ENCODE results near the gene LLGL1.
"Not testable (repeated sequence)": the region's sequence is repeated elsewhere in the genome, so short reads cannot be mapped to it uniquely, and the experiment has no call there.

Gene LLGL1

GRCh38 chr17:18194804-18195203 lies 30.6 kb upstream of the LLGL1 start:
- no peak for DNase-seq

- no peak for DNase-seq
These were observed 30.2 kb upstream of the LLGL1 start for GRCh38 chr17:18195246-18195645.

GRCh38 chr17:18197535-18198194 lies 27.8 kb upstream of the LLGL1 start:
- no peak for DNase-seq

DNA sequence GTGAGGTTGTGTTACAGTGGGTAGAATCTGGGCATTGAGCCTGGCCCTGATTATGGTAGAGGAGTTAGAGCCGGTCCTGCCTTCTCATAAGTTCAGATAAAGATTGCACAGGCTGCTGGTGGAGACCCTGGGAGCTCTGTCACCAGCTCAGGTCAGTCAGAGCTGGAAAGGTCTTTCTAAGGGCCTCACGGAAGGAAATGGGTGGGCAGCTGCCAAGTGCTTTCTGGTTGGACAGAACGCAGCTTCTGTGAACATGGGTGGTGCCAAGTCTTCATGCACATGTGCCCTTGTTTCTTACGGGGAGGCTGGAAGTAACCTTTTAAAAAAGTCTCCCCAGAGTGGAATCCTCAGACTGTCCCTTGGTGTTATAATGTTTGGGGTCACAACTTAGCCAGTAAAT lies 26.9 kb upstream of the LLGL1 start:
- DNase-seq, result no peak

GRCh38 chr17:18201108-18201507 lies 24.3 kb upstream of the LLGL1 start:
- no peak for DNase-seq

DNA sequence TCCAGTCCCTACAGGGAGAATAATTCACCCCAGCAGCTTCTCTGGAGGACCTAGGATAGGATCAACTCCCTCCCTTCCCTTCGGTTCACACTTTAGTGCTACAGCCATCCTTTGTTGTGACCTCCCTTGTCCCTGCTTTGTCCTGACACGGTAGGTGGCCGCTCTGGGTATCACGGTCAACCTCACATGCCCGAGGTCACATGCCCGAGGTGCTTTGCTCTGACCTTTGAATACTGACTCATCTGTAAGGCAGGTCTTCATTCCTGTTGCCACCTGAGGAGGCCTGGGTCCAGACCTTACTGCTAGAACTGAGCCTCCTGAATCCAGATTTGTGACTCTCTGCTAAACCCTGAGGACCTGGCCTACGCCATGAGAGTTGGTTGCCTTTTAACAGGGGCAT lies 22.1 kb upstream of the LLGL1 start:
- no peak for DNase-seq

GRCh38 chr17:18205861-18206260 lies 19.6 kb upstream of the LLGL1 start:
- no peak for DNase-seq

- DNase-seq, result no peak
These were observed 18.5 kb upstream of the LLGL1 start for GRCh38 chr17:18206962-18207361.

- no peak for DNase-seq
These were observed 17.3 kb upstream of the LLGL1 start for GRCh38 chr17:18208092-18208491.

- no peak for DNase-seq
These were observed 11.7 kb upstream of the LLGL1 start for GRCh38 chr17:18213666-18214270.

GRCh38 chr17:18216906-18217305 lies 8.5 kb upstream of the LLGL1 start:
- not testable (repeated sequence) for DNase-seq

- peak; percentile 58 for DNase-seq
These were observed 7.9 kb upstream of the LLGL1 start for GRCh38 chr17:18217412-18218015.

GRCh38 chr17:18218756-18219415 lies 6.5 kb upstream of the LLGL1 start:
- DNase-seq, result no peak

- DNase-seq, result no peak
These were observed 1.4 kb upstream of the LLGL1 start for GRCh38 chr17:18224053-18224386.

DNA sequence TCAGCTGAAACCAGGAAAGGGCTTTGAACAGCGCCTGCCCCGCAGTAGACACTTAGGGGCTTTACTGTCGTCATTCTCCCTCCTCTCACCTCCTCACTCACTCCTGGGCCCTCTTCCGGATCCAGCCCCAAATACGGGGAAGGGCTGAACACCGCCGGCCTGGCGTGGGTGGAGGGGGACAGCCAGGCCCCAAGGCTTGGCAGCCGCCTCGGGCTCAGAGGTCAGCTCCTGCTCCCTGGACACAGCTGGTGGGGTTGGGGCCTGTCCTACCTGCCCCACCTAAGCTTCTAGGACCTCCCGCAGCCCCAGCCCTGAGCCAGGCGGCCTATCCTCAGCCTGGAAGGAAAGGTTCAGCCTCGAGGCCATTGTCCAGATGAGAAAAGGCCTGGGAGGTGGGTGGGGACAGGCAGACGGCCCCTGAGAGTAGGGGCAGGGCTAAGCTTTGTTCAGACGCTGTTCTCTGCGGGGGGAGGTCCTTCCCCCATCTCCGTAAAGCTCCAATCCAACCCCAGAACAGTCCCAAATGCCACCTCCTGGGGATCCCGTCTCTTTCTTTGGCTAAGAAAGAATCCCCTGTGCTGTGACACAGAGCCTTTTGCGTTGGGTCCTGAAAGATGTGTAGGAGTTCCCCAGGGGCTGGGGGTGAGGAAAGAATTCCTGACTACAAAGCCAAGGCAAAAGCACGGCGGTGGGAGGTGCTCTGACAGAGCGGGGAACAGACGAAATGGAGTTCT lies 881 bp upstream of the LLGL1 start:
- peak; percentile 76 for DNase-seq

- peak; percentile 7 for DNase-seq
These were observed 328 bp downstream of the LLGL1 start for GRCh38 chr17:18225642-18226283.

DNA sequence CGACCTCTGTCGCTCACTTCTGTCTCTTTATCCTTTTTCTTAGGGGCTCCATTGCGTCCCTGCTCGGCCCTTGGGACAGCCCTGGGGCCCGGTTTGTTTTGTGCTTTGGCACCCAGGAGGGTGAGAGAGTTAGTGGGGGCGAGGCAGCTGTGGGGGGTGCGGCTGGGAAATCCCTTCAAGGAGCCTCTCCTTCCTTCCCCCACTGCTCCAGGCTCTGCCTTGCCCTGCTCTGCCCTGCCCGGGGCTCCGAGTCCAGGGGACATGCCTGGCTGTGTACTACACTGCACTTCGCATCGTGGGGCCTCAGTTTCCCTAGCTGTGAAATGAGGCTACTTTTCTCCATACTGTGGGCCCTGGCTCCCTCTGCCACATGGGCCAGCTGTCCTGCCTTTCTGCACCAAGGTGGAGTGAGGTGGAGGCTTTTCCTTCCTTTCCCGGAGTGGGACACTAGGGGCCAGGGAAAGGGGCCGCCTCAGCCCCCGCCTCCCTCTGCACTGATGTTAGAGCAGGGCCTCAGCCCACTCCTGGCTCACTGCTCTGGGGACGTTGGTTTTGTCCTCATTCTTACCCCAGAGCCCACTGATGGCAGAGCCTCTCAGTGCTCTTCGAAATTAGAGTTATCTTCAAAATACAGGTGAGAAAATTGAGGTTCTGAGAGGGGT lies 980 bp downstream of the LLGL1 start:
- DNase-seq, result no peak

- no peak for DNase-seq
These were observed 2.2 kb downstream of the LLGL1 start for GRCh38 chr17:18227635-18228034.

DNA sequence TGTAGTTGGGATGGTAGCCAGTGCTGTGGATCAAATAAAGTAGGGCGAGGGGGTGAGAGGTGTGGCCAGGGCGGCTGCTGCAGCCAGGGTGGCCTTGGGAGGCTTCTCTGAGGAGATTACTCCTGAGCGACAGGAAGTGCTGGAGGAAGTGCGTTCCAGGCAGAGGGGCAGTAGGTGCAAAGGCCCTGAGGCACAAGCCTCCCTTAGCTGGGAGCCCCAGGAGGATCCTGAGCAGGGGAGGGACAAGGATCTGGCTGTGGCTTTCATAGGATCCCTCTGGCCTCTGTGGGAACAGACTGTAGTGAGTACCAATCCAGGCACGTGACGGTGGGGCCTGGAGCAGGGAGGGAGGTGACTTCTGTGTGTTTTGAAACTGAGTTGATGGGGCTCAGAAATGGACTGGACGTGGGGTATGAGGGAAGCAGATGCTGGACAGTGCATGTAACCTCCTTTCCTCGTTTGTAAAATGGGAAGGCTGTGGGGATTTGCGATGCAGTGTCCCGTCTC lies 2.8 kb downstream of the LLGL1 start:
- no peak for DNase-seq

DNA sequence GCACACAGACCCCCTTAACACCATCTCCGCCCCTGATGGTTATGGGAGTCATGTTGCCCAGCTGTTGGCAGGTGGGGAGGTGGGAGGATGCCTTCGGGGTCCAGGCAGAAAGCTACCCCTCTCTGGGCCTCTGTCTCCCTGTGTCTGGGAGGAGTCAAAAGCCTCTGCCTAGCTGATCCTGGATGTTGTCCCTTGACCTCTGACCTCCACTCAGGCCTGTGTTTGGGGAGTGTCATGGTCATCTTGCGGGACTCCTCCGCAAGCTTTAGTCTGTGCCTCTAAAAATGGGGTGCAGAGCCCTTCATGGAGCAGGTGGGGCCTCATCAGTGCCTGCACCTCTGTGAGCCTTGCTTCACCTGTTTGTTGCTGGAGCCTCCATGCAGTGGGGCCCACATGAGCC lies 3.8 kb downstream of the LLGL1 start:
- DNase-seq, result no peak

DNA sequence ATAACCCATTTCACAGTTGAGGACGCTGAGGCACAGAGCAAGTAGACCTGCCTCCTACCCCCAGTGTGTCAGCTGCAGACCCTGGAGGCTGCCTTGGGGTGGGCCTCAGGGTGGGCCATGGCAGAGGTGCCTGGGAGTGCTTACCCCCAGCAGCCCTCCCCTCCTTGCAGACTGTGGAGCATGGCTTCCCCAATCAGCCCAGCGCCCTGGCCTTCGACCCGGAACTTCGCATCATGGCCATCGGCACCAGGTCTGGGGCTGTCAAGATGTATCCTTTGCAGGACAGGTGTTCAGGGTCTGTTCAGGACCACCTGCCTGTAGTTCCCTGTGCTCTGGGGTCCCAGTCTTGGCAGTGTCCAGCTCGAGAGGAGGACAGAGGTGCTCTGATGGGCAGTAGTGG lies 4.3 kb downstream of the LLGL1 start:
- DNase-seq, result no peak

Measured in fibroblast of skin of back (primary cell).